Osteocyte (in vitro differentiated cells): ENCODE measurements around the gene ZHX3. TPM values are rescaled to one million over a fixed set of nuclear protein-coding genes. Genes with fewer than 3 reads are reported as not detected.

Experiments used
- DNase-seq: peaks from one replicate; pipeline ENCODE4 v3.0.0; 2021; ENCODE audit warnings: mixed read lengths; ENCODE audit not compliant: unreplicated experiment; ENCODE audit errors: extremely low spot score
- H3K27ac Mint-ChIP-seq: one replicate; pipeline ENCODE4 v1.8.0; 2021; ENCODE audit warnings: mild to moderate bottlenecking, mixed read lengths; ENCODE audit not compliant: unreplicated experiment
- H3K27me3 Mint-ChIP-seq: one replicate; pipeline ENCODE4 v1.8.0; 2021; ENCODE audit warnings: mixed read lengths; ENCODE audit not compliant: unreplicated experiment
- H3K36me3 Mint-ChIP-seq: one replicate; pipeline ENCODE4 v1.8.0; 2021; ENCODE audit warnings: mixed read lengths; ENCODE audit not compliant: unreplicated experiment
- H3K4me1 Mint-ChIP-seq: one replicate; pipeline ENCODE4 v1.8.0; 2021; ENCODE audit warnings: mixed read lengths; ENCODE audit not compliant: unreplicated experiment
- H3K4me3 Mint-ChIP-seq: one replicate; pipeline ENCODE4 v1.8.0; 2021; ENCODE audit warnings: mild to moderate bottlenecking, moderate library complexity, mixed read lengths; ENCODE audit not compliant: unreplicated experiment
- H3K9me3 Mint-ChIP-seq: one replicate; pipeline ENCODE4 v1.8.0; 2021; ENCODE audit warnings: mixed read lengths; ENCODE audit not compliant: unreplicated experiment
- CTCF ChIP-seq: fragments of 200-600 bp; sonication (generic); IDR thresholded peaks from 2 replicates; pipeline ENCODE4 v1.5.0; 2021; ENCODE audit warnings: antibody characterized with exemption, mild to moderate bottlenecking, moderate library complexity
- long read RNA-seq: library from polyadenylated mRNA; unstranded; transcript quantifications from one replicate; pipeline ENCODE4 v2.0.0, GENCODE V29; 2021
- total RNA-seq: library from RNA; stranded (reverse); gene quantifications from 2 replicates; pipeline ENCODE4 v1.2.1, GENCODE V29; 2021

ZHX3 gene
- 43.1 and 44.5 TPM in 2 replicates for total RNA-seq
- long read RNA-seq, partial matches to known transcripts, result 6 of 24 reads
- long read RNA-seq, other reads (novel, unspliced or antisense), result 17 of 24 reads

- H3K4me3 Mint-ChIP-seq, result peak within 1 kb of the TSS; percentile 86
- peaks cover 32% of the 10 kb centered on the region for H3K4me1 Mint-ChIP-seq
- peak; percentile 99 for DNase-seq
- no peaks in the 10 kb centered on the region for H3K27me3 Mint-ChIP-seq
- TF ChIP-seq CTCF, result no peak
- no peaks in the 10 kb centered on the region for H3K36me3 Mint-ChIP-seq
- no peaks in the 10 kb centered on the region for H3K9me3 Mint-ChIP-seq
- H3K27ac Mint-ChIP-seq, result peak within 1 kb of the TSS; percentile 90
Observed at GRCh38 chr20:41317546-41318270, at the start of gene ZHX3. ZHX3 (minus strand) TSS chr20:41317731; CDS start chr20:41204916, 112,815 bp downstream.

- Mint-ChIP-seq H3K9me3 (peaks cover 6% of the 10 kb centered on the region), H3K4me3 (peak overlapping the region; percentile 70), H3K36me3 (peaks cover 2% of the 10 kb centered on the region), H3K4me1 (peaks cover 9% of the 10 kb centered on the region), H3K27me3 (peaks cover 22% of the 10 kb centered on the region), H3K27ac (no peak overlapping the region)
- DNase-seq, result no peak
- no peak for TF ChIP-seq CTCF
Observed at GRCh38 chr20:41367393-41367695, 49.8 kb upstream of the ZHX3 start.

- H3K36me3 Mint-ChIP-seq, result peaks cover 2% of the 10 kb centered on the region
Observed at GRCh38 chr20:41366546-41367392, 49.2 kb upstream of the ZHX3 start, which contains the start of gene EMILIN3. EMILIN3 (minus strand) TSS chr20:41366818; CDS start chr20:41366634, 184 bp downstream.

DNA sequence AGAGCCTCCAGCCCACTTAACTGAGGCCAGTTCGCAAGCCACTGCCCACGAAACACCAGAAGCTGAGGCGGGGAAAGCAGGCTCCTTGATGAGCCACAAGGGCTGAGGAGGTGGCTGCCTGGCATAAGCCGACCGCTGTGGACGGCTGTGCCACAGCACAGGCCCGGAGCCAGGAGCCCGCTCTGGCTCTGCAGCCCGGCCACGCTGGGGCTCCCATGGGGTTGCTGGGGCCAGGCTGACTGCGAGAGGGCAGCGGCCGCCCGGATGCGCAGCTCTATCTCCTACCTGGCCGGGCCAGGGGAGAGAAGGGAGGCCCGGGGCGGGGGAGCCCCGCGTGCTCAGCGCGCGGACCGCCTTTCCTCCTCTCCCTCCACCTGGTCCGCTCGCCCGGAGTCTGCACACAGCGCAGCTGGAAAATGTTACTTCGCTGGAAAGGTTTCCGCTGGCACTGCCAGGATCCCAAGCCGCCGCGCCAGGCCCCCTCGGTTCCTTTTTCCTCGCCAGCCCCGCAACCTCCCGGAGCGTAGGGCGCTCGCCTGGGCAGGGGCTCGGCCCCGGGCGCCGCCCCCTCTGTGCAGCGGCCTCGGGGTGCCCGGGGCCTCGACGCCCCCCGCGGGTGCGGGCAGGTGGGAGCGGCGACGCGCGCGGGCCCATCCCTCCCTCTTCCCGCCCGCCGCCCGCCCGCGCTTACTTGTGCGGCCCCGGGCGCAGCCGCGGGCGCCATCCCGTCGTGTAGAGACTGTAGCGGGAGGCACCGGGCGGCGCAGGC, 48.4 kb upstream of the ZHX3 start:
- peak overlapping the region; percentile 44 for H3K4me3 Mint-ChIP-seq
- H3K4me1 Mint-ChIP-seq, result peaks cover 9% of the 10 kb centered on the region
- no peak overlapping the region for H3K27ac Mint-ChIP-seq
- H3K9me3 Mint-ChIP-seq, result peaks cover under 1% of the 10 kb centered on the region
- no peak for TF ChIP-seq CTCF
- no peak for DNase-seq
- H3K27me3 Mint-ChIP-seq, result peaks cover 22% of the 10 kb centered on the region
- H3K36me3 Mint-ChIP-seq, result no peaks in the 10 kb centered on the region

More at GRCh38 chr20:41366546-41367392, 49.2 kb upstream of the ZHX3 start, which contains the start of gene EMILIN3:
- Mint-ChIP-seq H3K9me3 (peaks cover 6% of the 10 kb centered on the region), H3K4me1 (peaks cover 9% of the 10 kb centered on the region), H3K4me3 (peak within 1 kb of the TSS; percentile 70), H3K27ac (no peak within 1 kb of the TSS), H3K27me3 (peaks cover 22% of the 10 kb centered on the region)
- no peak for TF ChIP-seq CTCF
- DNase-seq, result no peak
